ENCODE data around the gene LMBRD2.

- TF ChIP-seq NRF1 (IDR thresholded peaks at IDR 0.05; ENCODE audit: low read depth, low read length), result no peak
- no peak for TF ChIP-seq CTCF (IDR thresholded peaks at IDR 0.05; ENCODE audit: control extremely low read depth in 1 of 3, insufficient read depth in 1 of 3, low read depth in 1 of 3, low read length in 3 of 3)
- TF ChIP-seq EZH2 (IDR thresholded peaks at IDR 0.05; ENCODE audit: low read depth, low read length, severe bottlenecking), result no peak
- no peak for TF ChIP-seq JUN (IDR thresholded peaks at IDR 0.05; ENCODE audit: low read depth, low read length)
- TF ChIP-seq EGR1 (IDR thresholded peaks at IDR 0.05; ENCODE audit: borderline replicate concordance, low read depth, low read length), result no peak
- TF ChIP-seq POLR2A (IDR thresholded peaks at IDR 0.05; ENCODE audit: control extremely low read depth in 1 of 2, low read depth in 2 of 2, low read length in 2 of 2), result no peak
- TF ChIP-seq SP1 (IDR thresholded peaks at IDR 0.05; ENCODE audit: low read depth, low read length), result no peak
- no peak for TF ChIP-seq CEBPB (IDR thresholded peaks at IDR 0.05; ENCODE audit: low read depth, low read length)
- no peak for TF ChIP-seq TCF12 (IDR thresholded peaks at IDR 0.05; ENCODE audit: low read depth, low read length)
- TF ChIP-seq SRF (IDR thresholded peaks at IDR 0.05; ENCODE audit: low read depth, low read length), result no peak
- no peak for TF ChIP-seq MAFK (IDR thresholded peaks at IDR 0.05; ENCODE audit: low read depth, low read length)
- TF ChIP-seq YY1 (IDR thresholded peaks at IDR 0.05; ENCODE audit: low read depth, low read length), result no peak
- no peak for TF ChIP-seq SIN3A (conservative IDR thresholded peaks at IDR 0.05 in 1 of 2, IDR thresholded peaks at IDR 0.05 in 1 of 2; ENCODE audit: low read depth in 1 of 2, low read length in 2 of 2)
These were observed 2.0 kb upstream of the LMBRD2 start for GRCh38 chr5:36153726-36154125.

Measured in H1 (cell line).